ENCODE measurements around the gene TCEANC2.

The TCEANC2 gene

GRCh38 chr1:54153535-54154439 lies 100.4 kb downstream of the TCEANC2 start:
- DNase-seq (ENCODE audit: low read depth): no peak
- no peak for TF ChIP-seq CTCF (IDR thresholded peaks at IDR 0.05; ENCODE audit: insufficient read depth, low read depth, low read length, missing control alignments)
- H3K4me3 ChIP-seq (ENCODE audit: low read depth, low read length): no peak overlapping the region

Data from GM12865 (cell line).